Liver (tissue), 3 donors: ENCODE data around the gene DHRSX.

Experiments used
- CTCF ChIP-seq: fragments of 150-350 bp; IDR thresholded peaks from 2 replicates; pipeline ENCODE4 v1.5.1; 2017; ENCODE audit warnings: improper control_type of control experiment, low read depth, low read length; ENCODE audit not compliant: missing input control
- JUND ChIP-seq, 2 donors: IDR thresholded peaks; 2 replicates each; pipeline ENCODE4 v1.6.1; 2016; ENCODE audit warnings: antibody characterized with exemption in 2 of 2
- RAD21 ChIP-seq, 2 donors: IDR thresholded peaks; 2 replicates each; pipeline ENCODE4 v1.6.1; 2016; ENCODE audit warnings: antibody characterized with exemption in 2 of 2, mild to moderate bottlenecking in 2 of 2
- REST ChIP-seq: IDR thresholded peaks from 2 replicates; pipeline ENCODE4 v1.6.1; 2016; ENCODE audit warnings: antibody characterized with exemption, mild to moderate bottlenecking
- donor health status: healthy.
- donor health status: healthy.

GRCh38 chrX:2224597-2225235 is 276.1 kb downstream of the DHRSX start:
- TF ChIP-seq RAD21 (IDR thresholded peaks at IDR 0.05) = no peak
- TF ChIP-seq JUND (IDR thresholded peaks at IDR 0.05) = no peak
- no peak for TF ChIP-seq CTCF
- TF ChIP-seq REST = no peak
